Muscle of leg (tissue), 11 donors: Measurements from ENCODE around the gene GALNTL6. TPM values are rescaled to one million over a fixed set of nuclear protein-coding genes. Genes with fewer than 3 reads are reported as not detected.
"Not testable (repeated sequence)": the region's sequence is repeated elsewhere in the genome, so short reads cannot be mapped to it uniquely, and the experiment has no call there.

Experiments used
- DNase-seq: peaks from one replicate; pipeline ENCODE4 v3.0.0; 2013
- H3K27ac ChIP-seq: one replicate; pipeline ENCODE4 v1.5.1; 2013; ENCODE audit warnings: mild to moderate bottlenecking, low read length, control low read depth
- H3K27me3 ChIP-seq: one replicate; pipeline ENCODE4 v1.6.1; 2013; ENCODE audit warnings: low read length; ENCODE audit not compliant: control insufficient read depth, insufficient read depth
- H3K36me3 ChIP-seq: one replicate; pipeline ENCODE4 v1.6.1; 2013; ENCODE audit warnings: low read length; ENCODE audit not compliant: control insufficient read depth, insufficient read depth
- H3K4me1 ChIP-seq: one replicate; pipeline ENCODE4 v1.6.1; 2013; ENCODE audit warnings: low read length; ENCODE audit not compliant: control insufficient read depth, insufficient read depth
- H3K4me3 ChIP-seq: one replicate; pipeline ENCODE4 v1.5.1; 2013; ENCODE audit warnings: low read length, control low read depth
- H3K9me3 ChIP-seq: replicated peaks from 2 replicates; pipeline ENCODE4 v1.6.1; 2013; ENCODE audit warnings: low read depth, low read length; ENCODE audit not compliant: control insufficient read depth
- WGBS: methylation state at CpG from one replicate; pipeline ENCODE4 v1.1.5; 2013; ENCODE audit warnings: missing lambda C conversion rate; ENCODE audit not compliant: insufficient coverage; 5-methylcytosine and 5-hydroxymethylcytosine counted together
- polyA plus RNA-seq, 8 donors: library from polyadenylated mRNA; unstranded; fragments of 120-200 nt; gene quantifications; one replicate each; pipeline versions ENCODE4 v1.2.1 to v1.2.3, GENCODE V29; 2013; ENCODE audit warnings: inconsistent platforms in 1 of 8, low replicate concordance in 1 of 8; ENCODE audit not compliant: insufficient read length in 8 of 8, insufficient read depth in 1 of 8
- total RNA-seq: library from RNA; stranded (reverse); fragments of 120-200 nt; gene quantifications from one replicate; pipeline ENCODE4 v1.2.4, GENCODE V29; 2013

Gene GALNTL6
- total and polyA plus RNA-seq, 9 donors, result 0.26 to 0.95 (median 0.53) TPM

DNA sequence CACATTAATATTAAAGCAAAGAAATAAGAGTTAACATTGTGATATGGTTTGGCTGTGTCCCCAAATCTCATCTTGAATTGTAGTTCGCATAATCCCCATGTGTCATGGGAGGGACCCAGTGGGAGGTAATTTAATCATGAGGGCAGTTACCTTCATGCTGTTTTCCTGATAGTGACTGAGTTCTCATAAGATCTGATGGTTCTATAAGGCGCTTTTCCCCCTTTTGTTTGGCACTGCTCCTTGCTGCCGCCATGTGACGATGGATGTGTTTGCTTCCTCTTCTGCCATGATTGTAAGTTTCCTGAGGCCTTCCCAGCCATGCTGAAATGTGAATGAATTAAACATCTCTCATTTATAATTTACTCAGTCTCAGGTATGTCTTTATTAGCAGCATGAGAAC lies 1201.6 kb downstream of the GALNTL6 start:
- 67% methylated on average over 1 of the region's 4 CpGs for WGBS
- Histone ChIP-seq H3K27me3 (no peaks in the 10 kb centered on the region), H3K27ac (no peak overlapping the region), H3K4me1 (peaks cover 2% of the 10 kb centered on the region), H3K9me3 (no peaks in the 10 kb centered on the region), H3K36me3 (no peaks in the 10 kb centered on the region), H3K4me3 (no peak overlapping the region)
- no peak for DNase-seq

DNA sequence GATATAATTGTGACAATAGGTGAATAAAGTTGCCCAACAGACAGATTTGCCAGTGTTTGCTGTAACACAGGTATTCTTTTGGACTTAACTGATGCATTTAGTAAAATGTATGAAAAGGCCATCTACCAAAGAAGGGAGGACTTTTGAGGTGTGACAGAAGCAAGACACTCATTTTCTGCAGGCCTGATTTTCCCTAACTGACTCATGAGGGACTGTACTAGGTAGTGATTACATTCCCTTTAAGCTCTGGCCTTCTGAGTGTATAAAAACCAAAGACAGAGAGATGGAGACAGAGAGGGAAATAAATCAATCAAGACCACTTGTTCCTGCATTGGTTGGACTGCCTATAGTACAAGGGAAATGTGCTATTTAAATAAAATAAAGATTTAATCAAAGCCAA lies 1204.6 kb downstream of the GALNTL6 start:
- Histone ChIP-seq H3K27me3 (no peaks in the 10 kb centered on the region), H3K4me3 (no peak overlapping the region), H3K27ac (no peak overlapping the region), H3K9me3 (no peaks in the 10 kb centered on the region), H3K4me1 (peaks cover 2% of the 10 kb centered on the region), H3K36me3 (no peaks in the 10 kb centered on the region)
- DNase-seq, result no peak

DNA sequence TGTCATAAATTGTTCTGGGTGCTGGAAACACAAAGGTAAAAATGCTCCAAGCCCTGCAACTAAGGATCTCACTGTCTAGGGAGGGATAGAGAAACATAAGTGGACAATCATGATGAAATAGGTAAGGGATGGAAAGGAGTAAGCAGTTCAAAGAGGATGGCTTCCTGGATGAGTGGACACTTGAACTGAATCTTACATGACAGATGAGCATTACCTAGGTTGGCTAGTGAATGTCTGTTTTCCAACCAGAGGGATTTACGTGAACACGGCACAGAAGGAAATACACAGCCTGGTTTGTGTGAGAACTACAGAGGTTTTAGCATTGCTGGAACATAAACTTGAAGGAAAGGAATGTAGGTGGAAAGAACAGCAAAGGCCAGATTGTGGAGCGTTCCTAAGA lies 1205.2 kb downstream of the GALNTL6 start:
- Histone ChIP-seq H3K4me3 (no peak overlapping the region), H3K36me3 (no peaks in the 10 kb centered on the region), H3K9me3 (no peaks in the 10 kb centered on the region), H3K27me3 (no peaks in the 10 kb centered on the region), H3K4me1 (peaks cover 2% of the 10 kb centered on the region), H3K27ac (no peak overlapping the region)
- WGBS, result 92% methylated on average over 2 of the region's 3 CpGs
- DNase-seq, result no peak

DNA sequence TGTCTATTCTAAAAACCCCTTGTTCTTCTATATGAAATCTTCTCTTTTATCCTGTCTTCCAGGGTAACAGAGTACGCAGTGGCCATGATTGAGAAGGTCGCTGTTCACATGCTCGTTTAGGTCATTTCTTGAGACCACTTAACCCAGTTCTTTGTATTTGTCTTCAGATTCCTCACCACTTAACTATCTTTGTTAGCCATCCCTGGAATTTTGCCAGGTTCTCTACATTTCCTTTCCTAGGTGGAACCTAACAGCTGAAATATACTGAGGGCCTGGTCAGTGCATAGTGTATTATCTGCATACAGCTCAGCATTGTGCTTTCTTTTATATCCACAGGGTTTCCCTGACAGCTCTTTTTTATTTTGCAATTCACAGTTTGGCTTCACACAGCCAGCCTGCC lies 1206.5 kb downstream of the GALNTL6 start:
- peaks cover under 1% of the 10 kb centered on the region for H3K4me1 ChIP-seq
- no peak for DNase-seq
- WGBS, result 96% methylated on average over 3 of the region's 3 CpGs
- no peak overlapping the region for H3K4me3 ChIP-seq
- no peak overlapping the region for H3K27ac ChIP-seq
- no peaks in the 10 kb centered on the region for H3K9me3 ChIP-seq
- H3K36me3 ChIP-seq, result no peaks in the 10 kb centered on the region
- H3K27me3 ChIP-seq, result no peaks in the 10 kb centered on the region

DNA sequence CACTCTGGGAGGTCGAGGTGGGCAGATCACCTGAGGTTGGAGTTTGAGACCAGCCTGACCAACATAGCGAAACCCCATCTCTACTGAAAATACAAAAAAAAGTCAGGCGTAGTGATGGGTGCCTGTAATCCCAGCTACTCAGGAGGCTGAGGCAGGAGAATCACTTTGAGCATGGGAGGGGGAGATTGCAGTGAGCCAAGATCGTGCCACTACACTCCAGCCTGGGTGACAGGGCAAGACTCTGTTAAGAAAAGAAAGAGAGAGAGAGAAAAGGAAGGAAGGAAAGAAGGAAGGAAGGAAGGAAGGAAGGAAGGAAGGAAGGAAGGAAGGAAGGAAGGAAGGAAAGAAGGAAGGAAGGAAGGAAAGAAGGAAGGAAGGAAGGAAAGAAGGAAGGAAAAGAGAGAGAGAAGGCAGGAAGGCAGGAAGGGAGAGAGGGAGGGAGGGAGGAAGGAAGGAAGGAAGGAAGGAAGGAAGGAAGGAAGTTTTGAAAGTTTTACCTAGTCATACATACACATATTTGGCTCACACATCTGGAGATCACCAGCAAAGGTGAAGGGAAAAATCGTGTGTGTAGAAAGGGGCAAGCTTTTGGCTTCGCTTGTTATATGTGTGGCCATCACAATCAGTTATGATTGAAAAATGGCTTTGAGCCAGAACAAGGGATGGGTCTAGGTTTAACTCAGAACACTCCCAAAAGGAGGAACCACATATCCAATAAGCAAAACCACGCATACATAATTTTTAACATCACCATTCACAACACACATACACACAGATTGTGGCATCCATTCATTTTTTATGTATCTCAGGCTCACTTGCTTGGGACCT lies 1208.8 kb downstream of the GALNTL6 start:
- not testable (repeated sequence) for H3K36me3 ChIP-seq, H3K9me3 ChIP-seq, H3K27ac ChIP-seq, H3K27me3 ChIP-seq, H3K4me3 ChIP-seq, DNase-seq, H3K4me1 ChIP-seq
- WGBS, result no CpG with 5 or more reads among the region's 7 CpGs

DNA sequence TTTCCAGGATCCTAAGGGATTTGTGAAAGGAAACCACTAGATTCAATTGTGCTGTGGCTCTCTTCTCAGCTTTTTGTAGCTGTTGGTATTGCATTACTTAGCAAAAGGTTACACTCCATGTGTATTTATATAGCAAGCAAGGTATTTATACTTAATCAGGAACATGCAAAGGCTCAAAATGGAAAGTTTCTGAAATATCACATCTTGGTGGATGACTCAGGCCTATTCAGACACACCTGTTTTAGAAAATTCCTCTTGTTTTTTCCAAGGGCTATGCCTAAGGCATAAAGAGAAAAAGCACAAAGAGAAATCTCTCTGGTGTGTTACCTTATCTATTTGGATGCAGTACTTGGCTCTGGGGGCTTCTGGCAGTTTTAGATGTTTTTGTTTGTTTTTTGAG lies 1211.0 kb downstream of the GALNTL6 start:
- Histone ChIP-seq H3K9me3 (no peaks in the 10 kb centered on the region), H3K27ac (no peak overlapping the region), H3K4me3 (no peak overlapping the region), H3K27me3 (no peaks in the 10 kb centered on the region), H3K36me3 (no peaks in the 10 kb centered on the region), H3K4me1 (peaks cover 3% of the 10 kb centered on the region)
- DNase-seq, result no peak

DNA sequence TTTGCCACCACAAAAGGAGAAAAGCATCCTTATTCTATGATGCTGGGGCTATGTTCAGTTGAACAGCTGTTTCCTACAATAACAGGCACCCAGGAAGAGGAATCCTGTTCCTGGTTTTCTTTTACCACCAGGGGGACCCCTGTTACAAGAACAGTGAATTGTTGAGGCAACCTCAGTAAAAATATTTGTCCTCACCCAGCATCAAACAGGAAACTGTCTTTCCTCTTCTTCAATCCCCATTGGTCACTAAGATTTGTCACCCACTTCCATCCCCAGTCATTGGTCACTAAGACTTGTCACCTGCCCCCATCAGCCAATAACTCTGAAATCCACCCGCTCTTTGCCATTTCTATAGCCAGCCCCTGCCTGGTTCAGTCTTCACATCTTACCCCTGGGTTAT lies 1211.9 kb downstream of the GALNTL6 start:
- Histone ChIP-seq H3K27me3 (no peaks in the 10 kb centered on the region), H3K4me1 (peaks cover 3% of the 10 kb centered on the region), H3K36me3 (no peaks in the 10 kb centered on the region), H3K4me3 (no peak overlapping the region), H3K9me3 (no peaks in the 10 kb centered on the region), H3K27ac (no peak overlapping the region)
- 93% methylated on average over 1 of the region's 1 CpG for WGBS
- peak; percentile 91 for DNase-seq

DNA sequence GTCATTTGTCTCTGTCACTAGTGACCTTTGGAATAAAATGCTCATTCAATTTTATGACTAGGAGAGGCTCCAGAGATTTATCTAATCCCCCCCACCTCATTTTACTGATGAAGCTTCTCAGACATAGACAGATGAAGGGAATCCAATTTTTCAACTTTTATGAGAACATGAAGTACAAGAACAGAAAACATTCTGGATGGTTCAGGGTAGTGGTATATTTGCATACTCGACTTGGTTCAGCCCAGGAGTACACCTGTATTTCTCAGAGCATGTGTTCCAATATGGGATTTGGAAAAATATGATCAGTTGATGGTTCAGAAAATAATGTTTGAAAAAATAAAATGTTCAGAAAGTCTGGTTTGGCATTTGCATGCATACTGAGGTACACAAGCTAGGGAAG lies 1224.0 kb downstream of the GALNTL6 start:
- no peaks in the 10 kb centered on the region for H3K36me3 ChIP-seq
- 91% methylated on average over 1 of the region's 1 CpG for WGBS
- H3K9me3 ChIP-seq, result no peaks in the 10 kb centered on the region
- H3K27me3 ChIP-seq, result no peaks in the 10 kb centered on the region
- no peak overlapping the region for H3K4me3 ChIP-seq
- DNase-seq, result no peak
- no peak overlapping the region for H3K27ac ChIP-seq
- peaks cover 10% of the 10 kb centered on the region for H3K4me1 ChIP-seq

DNA sequence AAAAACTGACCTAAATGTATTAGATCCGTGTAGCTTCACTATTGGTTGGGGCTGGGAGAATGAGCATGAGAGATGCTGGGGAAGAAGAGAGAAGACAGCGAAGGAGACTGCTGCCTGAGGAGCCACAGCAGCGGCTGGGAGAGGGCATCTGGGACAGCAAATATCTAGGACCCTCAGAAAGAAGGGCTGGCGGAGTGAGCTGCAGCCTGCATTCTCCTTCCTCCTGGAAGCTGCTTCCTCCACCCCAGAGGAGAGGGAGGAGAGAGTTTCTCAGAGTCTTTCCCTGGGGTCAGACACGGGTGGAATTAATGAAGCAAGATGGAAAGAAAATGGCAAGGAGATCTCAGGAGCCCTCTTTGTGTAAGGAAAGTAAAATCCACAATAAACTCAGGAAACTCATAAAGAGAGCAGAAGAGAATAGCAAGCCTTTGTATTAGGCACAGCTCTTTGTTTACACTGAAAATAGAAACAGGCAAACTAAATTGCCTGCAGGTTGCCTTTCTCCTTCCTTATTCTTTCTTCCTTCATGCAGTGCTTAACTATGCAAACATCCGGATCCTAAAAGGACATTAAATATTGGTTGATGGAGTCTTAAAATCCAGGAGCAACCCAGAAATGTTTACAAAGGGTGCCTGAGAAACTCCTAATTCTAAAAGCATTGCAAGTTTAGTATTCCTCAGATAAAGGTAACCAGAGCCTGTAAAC lies 1225.1 kb downstream of the GALNTL6 start:
- 57% methylated on average over 1 of the region's 6 CpGs for WGBS
- DNase-seq, result no peak
- H3K4me3 ChIP-seq, result no peak overlapping the region
- no peaks in the 10 kb centered on the region for H3K36me3 ChIP-seq
- peaks cover 10% of the 10 kb centered on the region for H3K4me1 ChIP-seq
- no peaks in the 10 kb centered on the region for H3K9me3 ChIP-seq
- H3K27me3 ChIP-seq, result no peaks in the 10 kb centered on the region
- peak overlapping the region; percentile 36 for H3K27ac ChIP-seq

DNA sequence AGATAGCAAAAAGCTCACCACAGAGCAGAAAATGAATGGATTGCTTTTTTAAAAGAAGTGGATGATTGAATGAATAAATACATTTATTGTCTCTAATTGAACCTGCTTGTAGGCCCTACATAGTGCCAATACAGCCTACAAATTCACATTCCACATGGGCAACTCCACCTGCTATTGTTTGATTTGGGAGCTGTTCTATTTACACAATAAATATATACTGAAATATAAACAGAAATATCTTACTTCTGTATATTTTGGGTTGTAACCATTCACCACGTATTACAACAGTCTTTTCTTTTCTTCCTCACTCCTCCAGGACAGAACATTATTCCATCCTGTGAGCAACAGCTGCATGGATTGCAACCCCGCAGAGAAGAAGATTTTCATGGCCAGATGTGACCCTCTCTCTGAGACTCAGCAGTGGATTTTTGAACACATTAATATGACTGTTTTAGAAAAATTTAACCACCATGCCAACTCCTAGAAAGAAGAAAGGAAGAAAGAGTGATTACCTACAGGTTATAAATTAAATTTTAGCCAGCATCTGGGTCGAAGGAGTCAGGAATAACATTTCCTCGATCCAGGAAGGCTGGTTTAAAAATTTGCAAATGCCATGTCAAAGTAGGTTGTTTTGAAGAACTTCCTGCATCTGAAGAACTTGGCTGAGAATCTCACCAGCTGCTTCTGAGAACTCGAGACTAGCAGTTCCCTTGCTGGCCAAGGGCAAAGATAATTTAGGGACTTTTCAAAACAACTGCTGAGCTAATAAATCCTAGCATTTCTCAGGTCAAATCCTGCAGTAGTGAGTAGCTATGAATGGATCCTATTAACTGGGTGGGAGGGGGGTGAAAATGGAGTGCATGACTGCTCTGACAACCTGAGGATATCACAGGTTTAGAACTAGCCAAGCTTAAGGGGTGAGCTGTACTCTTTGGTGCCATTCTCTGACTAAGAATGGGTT lies 1226.7 kb downstream of the GALNTL6 start:
- peak; percentile 84 for DNase-seq
- no peak overlapping the region for H3K4me3 ChIP-seq
- whole genome bisulfite sequencing, result 0% methylated on average over 2 of the region's 5 CpGs
- H3K27ac ChIP-seq, result peak overlapping the region; percentile 76
- no peaks in the 10 kb centered on the region for H3K9me3 ChIP-seq
- H3K27me3 ChIP-seq, result no peaks in the 10 kb centered on the region
- H3K36me3 ChIP-seq, result no peaks in the 10 kb centered on the region
- peaks cover 10% of the 10 kb centered on the region for H3K4me1 ChIP-seq
